Choroid plexus epithelial cell (primary cell): ENCODE results near the gene MORC4.

Source experiments
- DNase-seq: peaks from one replicate; pipeline ENCODE4 v3.0.0-alpha.2; 2010; ENCODE audit warnings: low read depth
- H3K4me3 ChIP-seq: 2 replicates; pipeline ENCODE4 v1.5.1; 2011; ENCODE audit warnings: low read depth, mild to moderate bottlenecking, control low read depth, low read length, moderate library complexity
- TF ChIP-seq, protein P1 (sequence below): conservative IDR thresholded peaks from 2 replicates; pipeline ENCODE4 v1.5.1; 2011; ENCODE audit warnings: low read depth, mild to moderate bottlenecking, control low read depth, inconsistent platforms, low read length, moderate library complexity

The MORC4 gene

DNA sequence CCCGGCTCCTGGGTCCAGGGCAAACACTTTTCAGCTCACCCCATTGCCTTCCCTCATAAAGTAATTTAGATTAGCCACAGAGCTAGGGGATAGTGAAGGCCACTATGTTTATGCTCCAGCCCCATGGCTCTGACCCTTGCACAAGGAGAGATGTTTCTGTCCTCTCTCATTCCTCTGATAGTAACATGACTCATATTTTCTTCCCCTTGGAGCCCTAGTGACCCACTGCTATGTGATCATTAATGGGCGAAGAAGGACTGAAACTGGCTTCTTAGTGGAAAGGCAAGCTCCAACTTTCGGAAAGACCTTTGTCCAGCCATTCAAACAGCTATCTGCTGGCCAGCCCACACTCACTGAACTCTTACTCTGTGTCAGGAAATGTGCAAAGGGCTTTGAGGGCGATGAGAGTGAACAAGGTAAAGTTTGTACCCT, 67.5 kb downstream of the MORC4 start:
- no peak overlapping the region for H3K4me3 ChIP-seq
- TF ChIP-seq, protein P1, sequence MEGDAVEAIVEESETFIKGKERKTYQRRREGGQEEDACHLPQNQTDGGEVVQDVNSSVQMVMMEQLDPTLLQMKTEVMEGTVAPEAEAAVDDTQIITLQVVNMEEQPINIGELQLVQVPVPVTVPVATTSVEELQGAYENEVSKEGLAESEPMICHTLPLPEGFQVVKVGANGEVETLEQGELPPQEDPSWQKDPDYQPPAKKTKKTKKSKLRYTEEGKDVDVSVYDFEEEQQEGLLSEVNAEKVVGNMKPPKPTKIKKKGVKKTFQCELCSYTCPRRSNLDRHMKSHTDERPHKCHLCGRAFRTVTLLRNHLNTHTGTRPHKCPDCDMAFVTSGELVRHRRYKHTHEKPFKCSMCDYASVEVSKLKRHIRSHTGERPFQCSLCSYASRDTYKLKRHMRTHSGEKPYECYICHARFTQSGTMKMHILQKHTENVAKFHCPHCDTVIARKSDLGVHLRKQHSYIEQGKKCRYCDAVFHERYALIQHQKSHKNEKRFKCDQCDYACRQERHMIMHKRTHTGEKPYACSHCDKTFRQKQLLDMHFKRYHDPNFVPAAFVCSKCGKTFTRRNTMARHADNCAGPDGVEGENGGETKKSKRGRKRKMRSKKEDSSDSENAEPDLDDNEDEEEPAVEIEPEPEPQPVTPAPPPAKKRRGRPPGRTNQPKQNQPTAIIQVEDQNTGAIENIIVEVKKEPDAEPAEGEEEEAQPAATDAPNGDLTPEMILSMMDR = no peak
- peak; percentile 41 for DNase-seq

DNA sequence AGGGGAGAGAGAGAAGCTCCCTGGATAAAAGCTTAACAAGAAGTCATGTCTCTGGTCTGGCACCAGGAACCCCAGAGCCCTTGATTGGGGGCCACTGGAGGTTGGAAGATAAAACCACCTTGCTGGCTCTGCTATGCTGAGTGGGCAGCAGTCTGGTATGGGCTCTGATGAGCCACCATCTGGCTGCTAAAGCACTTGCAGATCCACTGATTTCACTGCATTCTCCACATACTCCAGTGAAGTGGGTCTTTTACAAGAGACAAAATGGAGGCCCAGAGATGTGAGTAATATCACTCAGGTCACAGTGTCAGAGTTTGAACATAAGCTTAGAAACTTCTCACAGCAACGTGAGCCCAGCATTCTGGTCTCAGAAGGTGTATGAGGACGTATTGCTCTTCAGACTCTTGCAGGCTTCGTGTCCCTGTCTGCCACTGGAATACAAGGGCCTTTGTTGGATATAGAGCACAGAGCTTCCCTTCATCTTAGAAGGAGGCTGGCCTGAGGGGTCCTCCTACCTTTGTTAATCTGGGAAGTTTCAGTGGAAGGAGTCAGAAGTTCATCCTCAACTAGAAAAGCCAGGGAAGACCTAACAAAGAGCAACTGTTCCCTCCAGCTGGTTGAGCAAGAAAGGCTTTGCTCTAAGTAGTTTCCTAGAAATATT, 68.1 kb downstream of the MORC4 start:
- TF ChIP-seq, protein P1 = no peak
- H3K4me3 ChIP-seq = no peak overlapping the region
- peak; percentile 58 for DNase-seq

DNA sequence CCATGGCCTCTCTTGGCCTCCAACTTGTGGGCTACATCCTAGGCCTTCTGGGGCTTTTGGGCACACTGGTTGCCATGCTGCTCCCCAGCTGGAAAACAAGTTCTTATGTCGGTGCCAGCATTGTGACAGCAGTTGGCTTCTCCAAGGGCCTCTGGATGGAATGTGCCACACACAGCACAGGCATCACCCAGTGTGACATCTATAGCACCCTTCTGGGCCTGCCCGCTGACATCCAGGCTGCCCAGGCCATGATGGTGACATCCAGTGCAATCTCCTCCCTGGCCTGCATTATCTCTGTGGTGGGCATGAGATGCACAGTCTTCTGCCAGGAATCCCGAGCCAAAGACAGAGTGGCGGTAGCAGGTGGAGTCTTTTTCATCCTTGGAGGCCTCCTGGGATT, 71.8 kb downstream of the MORC4 start:
- no peak overlapping the region for H3K4me3 ChIP-seq
- TF ChIP-seq, protein P1 = no peak
- DNase-seq = no peak

DNA sequence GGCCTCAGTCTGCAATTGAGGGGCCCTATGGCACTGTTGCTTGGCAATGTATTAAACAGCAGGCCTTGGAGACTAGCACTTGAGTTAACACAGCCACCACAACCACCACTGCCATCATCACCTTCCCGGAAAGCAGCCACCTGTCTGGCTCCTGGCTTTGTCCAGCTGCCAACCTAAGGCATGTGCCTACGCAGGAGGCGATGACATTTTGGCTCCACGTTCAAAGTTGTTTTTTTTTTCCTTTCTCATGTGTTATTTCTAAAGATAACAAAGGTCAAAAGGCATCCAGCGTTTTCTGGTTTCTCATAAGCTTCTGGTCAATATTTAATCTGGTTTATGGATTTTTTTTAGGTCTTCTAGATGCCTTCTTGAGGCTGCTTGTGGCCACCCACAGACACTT, 72.3 kb downstream of the MORC4 start:
- TF ChIP-seq, protein P1 = no peak
- DNase-seq = peak; percentile 16
- H3K4me3 ChIP-seq = no peak overlapping the region

DNA sequence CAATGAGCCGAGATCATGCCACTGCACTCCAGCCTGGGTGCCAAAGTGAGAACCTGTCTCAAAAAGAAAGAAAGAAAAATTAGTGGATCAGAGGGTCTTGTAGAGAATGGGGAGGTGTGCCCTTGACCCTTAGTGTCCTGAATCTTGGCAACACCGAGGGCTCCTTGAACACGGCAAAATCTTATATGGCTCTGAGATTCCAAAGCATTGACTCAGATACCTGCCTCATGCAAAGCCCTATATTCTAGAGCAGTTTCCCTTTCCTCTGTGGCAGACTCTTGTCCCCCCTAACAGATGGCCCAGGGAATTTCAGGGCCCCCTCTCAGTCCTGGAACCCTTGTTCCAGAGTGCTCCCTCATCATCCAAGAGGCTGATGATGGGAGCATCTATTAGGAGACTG, 73.0 kb downstream of the MORC4 start:
- H3K4me3 ChIP-seq = no peak overlapping the region
- no peak for DNase-seq
- TF ChIP-seq, protein P1 = no peak

DNA sequence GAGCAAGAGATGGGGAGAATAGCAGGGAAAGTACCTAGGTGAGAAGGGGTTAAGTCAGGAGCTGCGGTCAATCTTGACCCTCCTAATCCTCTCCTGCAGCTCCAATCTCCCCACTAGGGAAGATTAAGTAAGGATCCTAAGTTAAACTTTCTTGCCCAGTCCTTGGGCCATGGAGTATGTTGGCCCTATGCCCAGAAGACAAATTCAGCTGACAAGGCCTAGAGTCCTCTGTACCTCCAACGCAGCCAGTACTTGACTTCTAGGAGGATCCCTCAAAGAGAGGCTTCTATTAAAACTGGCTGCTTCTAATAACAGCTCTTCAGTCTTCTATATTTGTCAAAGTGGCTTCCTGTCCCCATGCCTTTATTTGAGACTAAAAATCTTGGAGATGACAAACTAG, 78.4 kb downstream of the MORC4 start:
- H3K4me3 ChIP-seq = no peak overlapping the region
- TF ChIP-seq, protein P1 = no peak
- DNase-seq = peak; percentile 13

DNA sequence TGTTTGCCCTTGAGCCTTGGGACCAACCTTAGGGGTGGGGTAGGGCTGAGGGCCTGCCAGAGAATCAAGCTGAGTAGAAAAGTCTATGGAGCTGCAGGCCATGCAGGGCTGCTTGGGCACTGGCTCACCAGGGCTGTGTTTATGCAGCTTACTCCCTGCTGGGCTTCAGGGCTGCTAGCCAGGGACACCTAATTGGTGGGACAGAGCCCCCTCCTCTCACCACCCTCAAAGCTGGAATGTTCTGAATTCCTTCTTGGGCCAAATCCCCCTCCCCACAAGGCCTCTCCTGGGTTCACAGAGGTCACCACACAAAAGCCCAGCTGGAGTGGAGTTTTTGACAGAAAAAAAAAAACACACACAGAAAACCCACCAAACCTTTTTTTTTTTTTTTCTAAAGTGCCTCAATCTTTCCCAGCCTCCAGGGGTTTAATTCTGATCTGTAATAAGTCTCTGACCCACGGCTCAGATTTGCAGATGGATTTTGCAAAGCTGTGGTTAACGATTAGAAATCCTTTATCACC, 80.0 kb downstream of the MORC4 start, which contains the start of gene CLDN2:
Gene CLDN2 (plus strand): TSS at position 471 of the 521 bp plus-strand sequence. CDS start 7,827 bp downstream, outside the sequence.
- DNase-seq = peak; percentile 48
- TF ChIP-seq, protein P1 = no peak
- no peak within 1 kb of the TSS for H3K4me3 ChIP-seq
